GM04503 (cell line): ENCODE data around the gene MBNL2.

Source experiments
- DNase-seq: peaks from one replicate; pipeline ENCODE4 v3.0.0-alpha.2; 2012; ENCODE audit warnings: low read depth

MBNL2 gene

GRCh38 chr13:97253581-97254293, 31.6 kb downstream of the MBNL2 start:
- DNase-seq, result no peak

GRCh38 chr13:97254816-97255215, 32.7 kb downstream of the MBNL2 start:
- DNase-seq, result no peak

GRCh38 chr13:97255515-97256021, 33.4 kb downstream of the MBNL2 start:
- DNase-seq, result no peak

- peak; percentile 78 for DNase-seq
These were observed 34.2 kb downstream of the MBNL2 start for GRCh38 chr13:97256343-97256783.

GRCh38 chr13:97257228-97257755, 35.2 kb downstream of the MBNL2 start:
- DNase-seq, result no peak

GRCh38 chr13:97257800-97258799, 36.0 kb downstream of the MBNL2 start:
- DNase-seq, result peak; percentile 81

GRCh38 chr13:97258801-97259200, 36.7 kb downstream of the MBNL2 start:
- peak; percentile 63 for DNase-seq

GRCh38 chr13:97259410-97259797, 37.3 kb downstream of the MBNL2 start:
- no peak for DNase-seq

- DNase-seq, result no peak
These were observed 37.9 kb downstream of the MBNL2 start for GRCh38 chr13:97259798-97260714.

GRCh38 chr13:97261254-97262005, 39.3 kb downstream of the MBNL2 start:
- no peak for DNase-seq

- no peak for DNase-seq
These were observed 39.9 kb downstream of the MBNL2 start for GRCh38 chr13:97262058-97262457.

- no peak for DNase-seq
These were observed 41.0 kb downstream of the MBNL2 start for GRCh38 chr13:97263160-97263559.

- DNase-seq, result no peak
These were observed 42.5 kb downstream of the MBNL2 start for GRCh38 chr13:97264663-97265062.

GRCh38 chr13:97266332-97266731, 44.2 kb downstream of the MBNL2 start:
- DNase-seq, result no peak

- no peak for DNase-seq
These were observed 44.8 kb downstream of the MBNL2 start for GRCh38 chr13:97266772-97267417.

GRCh38 chr13:97267418-97268059, 45.4 kb downstream of the MBNL2 start:
- DNase-seq, result no peak

GRCh38 chr13:97268772-97269171, 46.6 kb downstream of the MBNL2 start:
- DNase-seq, result no peak

GRCh38 chr13:97269603-97270002, 47.5 kb downstream of the MBNL2 start:
- no peak for DNase-seq

GRCh38 chr13:97272526-97272925, 50.4 kb downstream of the MBNL2 start:
- no peak for DNase-seq
